ENCODE data around the gene CPED1.

GRCh38 chr7:121082400-121083101 lies 94.0 kb downstream of the CPED1 start:
- no peak for TF ChIP-seq POLR2AphosphoS5 (IDR thresholded peaks at IDR 0.05; ENCODE audit: borderline replicate concordance, low read depth, low read length)
- TF ChIP-seq EZH2 (IDR thresholded peaks at IDR 0.05): no peak
